HuH-7.5 (cell line): ENCODE data around the gene ADAP1.

ENCODE experiments used
- DNase-seq: peaks from one replicate; pipeline ENCODE4 v3.0.0; 2011; ENCODE audit warnings: low spot score

ADAP1 gene

DNA sequence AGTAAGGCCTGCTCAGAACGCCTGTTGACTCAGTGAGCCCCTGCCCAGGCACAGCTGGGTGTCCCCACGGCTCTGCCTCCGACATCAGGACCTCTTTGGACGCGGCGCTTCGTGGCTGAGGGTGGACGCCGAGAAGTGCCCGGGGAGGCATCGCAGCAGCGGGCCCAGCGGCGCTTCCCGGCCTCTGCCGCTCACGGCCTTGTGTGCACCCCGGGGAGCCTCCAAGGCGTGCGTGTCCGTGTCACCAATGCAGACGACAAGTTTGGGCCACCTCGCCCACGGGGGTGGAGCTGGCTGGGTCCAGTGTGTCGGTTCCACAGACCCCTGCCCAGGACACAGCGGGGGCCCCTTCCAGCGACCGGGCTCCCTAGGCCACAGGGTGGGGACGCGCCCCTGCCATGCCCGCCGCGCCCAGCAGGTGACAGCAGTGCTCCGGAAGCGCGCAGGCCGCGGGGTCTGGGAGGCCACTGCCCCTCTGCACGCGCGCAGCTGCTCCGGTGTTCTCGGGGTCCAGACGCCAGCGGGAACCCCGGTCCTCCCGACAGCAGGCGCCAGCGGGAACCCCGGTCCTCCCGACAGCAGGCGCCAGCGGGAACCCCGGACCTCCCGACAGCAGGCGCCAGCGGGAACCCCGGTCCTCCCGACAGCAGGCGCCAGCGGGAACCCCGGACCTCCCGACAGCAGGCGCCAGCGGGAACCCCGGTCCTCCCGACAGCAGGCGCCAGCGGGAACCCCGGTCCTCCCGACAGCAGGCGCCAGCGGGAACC lies 45.7 kb downstream of the ADAP1 start:
- DNase-seq, result peak; percentile 98

DNA sequence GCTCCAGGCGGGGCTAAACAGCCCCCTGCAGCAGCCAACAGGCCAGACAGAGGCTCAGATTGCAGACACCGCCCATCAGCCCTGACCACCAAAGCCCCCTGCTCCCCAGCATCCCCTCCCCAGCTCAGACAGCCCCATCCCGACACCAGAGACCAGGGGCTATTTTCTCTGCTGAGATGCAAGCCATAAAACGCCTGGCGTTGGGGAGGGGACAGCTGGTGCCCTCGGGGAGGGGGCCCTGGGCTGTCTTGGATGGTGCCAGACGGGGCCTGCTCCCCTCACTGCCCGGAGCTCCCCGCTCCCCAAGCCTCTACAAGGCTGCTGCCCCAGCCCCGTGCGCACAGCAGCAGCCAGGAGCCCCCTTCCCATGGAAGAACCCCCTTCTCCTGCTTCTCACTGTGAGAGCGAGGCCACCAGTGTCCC lies 46.3 kb downstream of the ADAP1 start:
- DNase-seq, result no peak

GRCh38 chr7:907158-907980 lies 47.1 kb downstream of the ADAP1 start:
- DNase-seq, result no peak

GRCh38 chr7:906776-907157 lies 47.7 kb downstream of the ADAP1 start:
- no peak for DNase-seq

DNA sequence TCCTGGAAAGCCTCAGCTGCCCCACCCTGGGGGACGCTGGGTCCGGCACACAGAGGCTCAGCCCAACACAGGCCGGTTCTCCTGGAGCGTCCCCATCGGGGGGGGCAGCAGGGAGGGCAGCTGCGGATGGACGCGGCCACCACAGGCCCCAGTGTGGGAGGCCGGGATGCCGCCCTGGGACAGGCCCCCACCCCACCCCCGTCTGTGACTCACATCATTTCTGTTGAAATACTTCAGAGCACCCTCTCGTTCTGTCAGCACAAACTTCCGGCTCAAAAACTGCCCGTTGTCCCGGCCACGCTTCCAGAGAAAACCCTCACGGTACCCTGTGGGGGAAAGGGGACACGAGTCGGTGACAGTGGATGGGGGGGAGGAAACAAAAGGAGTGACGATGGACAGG lies 49.6 kb downstream of the ADAP1 start:
- no peak for DNase-seq

GRCh38 chr7:903921-904755 lies 50.3 kb downstream of the ADAP1 start:
- no peak for DNase-seq

DNA sequence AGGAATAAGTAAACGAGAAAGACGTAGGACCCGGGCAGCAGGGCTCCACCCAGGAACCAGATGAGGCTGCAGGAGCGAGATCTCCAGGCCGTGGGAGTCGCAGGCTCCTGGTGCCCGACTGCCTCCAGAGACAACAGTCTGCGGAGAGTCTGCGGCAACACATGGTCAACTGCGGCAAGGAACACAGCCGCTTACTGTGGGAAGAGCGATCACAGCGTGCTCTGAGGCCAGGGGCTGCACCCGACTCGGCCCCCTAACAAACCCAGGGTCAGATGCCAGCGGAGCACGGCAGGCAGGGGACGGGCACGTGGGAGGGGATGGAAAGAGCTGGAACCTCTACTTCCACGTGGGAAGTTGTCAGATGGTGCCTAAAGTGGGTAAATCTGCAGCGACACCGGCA lies 51.5 kb downstream of the ADAP1 start:
- DNase-seq, result no peak

- DNase-seq, result peak; percentile 94
Measured at GRCh38 chr7:901388-902154, 52.9 kb downstream of the ADAP1 start.

- DNase-seq, result no peak
Measured at GRCh38 chr7:901041-901387, 53.5 kb downstream of the ADAP1 start.

- no peak for DNase-seq
Measured at GRCh38 chr7:900331-901040, 54.0 kb downstream of the ADAP1 start.

- DNase-seq, result no peak
Measured at GRCh38 chr7:899806-900205, 54.7 kb downstream of the ADAP1 start.

- no peak for DNase-seq
Measured at GRCh38 chr7:898855-899681, 55.4 kb downstream of the ADAP1 start.

- no peak for DNase-seq
Measured at GRCh38 chr7:898460-898854, 56.0 kb downstream of the ADAP1 start.

DNA sequence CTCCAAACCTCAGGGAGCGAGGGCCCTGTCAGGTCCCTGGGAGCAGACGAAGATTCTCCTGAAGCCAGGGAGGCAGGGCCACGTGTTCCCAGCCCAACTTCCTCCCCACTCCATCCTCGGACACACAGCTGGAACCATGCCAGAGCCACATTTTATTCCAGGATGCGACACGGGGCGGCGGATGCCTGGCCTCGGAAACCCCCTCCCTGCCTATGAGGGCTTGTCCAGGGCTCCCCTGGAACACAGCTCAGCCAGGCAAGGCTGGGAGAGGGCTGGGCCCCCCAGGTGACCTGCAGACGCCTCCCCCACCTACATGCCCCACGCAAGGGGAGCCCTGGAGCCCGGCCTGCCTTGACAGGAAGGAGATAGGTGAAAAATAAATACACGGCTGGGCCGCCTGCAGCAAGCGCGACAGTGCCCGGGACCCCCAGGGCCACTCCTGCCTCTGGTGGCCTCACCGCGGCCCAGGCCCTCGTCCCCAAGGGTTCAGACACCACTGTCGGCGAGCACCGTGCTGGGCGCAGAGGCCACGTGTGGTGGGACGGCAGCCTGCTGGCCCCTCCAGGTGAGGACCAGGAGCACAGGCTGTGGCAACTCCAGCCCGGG lies 56.6 kb downstream of the ADAP1 start:
- no peak for DNase-seq

DNA sequence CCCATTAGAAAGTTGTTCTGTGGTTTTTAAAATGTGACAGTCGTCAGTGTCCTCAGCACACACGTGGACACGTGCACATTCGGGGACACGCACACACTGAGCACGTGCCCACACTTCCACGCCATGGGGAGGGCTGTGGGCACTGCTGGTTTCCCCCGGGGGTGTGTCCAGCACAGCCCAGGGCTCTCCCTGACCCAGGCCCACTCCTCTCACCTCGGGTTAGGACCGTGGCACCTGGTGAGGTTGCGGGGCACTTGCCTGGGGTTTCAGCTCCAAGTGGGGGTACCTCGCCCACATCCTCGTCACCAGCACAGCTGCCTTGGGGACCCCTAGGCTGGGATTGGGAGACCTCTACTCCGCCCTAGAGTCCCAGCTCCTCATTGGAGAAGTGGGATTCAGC lies 57.4 kb downstream of the ADAP1 start:
- no peak for DNase-seq

DNA sequence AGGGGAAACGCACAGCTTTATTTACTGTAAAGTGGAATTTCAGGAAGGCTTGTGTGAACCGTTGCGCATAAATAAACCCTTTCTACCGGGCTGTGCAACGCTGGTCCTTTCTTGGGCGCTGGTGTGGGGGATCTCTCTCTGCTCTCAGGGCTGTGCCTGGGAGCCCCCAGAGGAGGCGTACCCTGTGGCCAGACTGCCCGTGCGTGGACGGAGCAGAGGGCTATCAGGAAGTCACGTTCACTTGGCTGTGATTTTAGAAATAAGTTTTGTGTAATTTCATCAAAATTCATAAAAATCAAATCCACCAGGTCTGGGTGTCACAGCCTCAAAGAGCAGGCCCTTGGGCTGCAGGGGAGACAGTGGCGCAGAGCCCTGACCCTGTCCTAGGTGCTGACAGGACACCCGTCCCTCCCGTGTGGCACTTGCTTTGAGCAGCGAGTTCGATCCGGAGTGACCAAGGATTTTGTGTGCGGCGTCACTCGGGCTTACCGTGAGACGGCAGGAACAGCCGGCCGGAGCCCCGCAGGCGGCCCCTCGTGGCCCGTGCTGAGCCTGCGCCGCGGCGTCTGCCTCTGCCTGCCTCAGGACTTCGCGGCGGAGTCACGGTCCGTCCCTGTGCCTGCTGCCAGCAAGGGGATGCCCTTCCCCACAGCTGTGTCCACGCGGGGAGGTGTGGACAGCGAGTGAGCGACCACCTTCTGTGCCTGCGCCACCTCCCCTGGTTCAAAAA lies 58.0 kb downstream of the ADAP1 start:
- no peak for DNase-seq

- DNase-seq, result no peak
Measured at GRCh38 chr7:895451-896052, 58.9 kb downstream of the ADAP1 start.

DNA sequence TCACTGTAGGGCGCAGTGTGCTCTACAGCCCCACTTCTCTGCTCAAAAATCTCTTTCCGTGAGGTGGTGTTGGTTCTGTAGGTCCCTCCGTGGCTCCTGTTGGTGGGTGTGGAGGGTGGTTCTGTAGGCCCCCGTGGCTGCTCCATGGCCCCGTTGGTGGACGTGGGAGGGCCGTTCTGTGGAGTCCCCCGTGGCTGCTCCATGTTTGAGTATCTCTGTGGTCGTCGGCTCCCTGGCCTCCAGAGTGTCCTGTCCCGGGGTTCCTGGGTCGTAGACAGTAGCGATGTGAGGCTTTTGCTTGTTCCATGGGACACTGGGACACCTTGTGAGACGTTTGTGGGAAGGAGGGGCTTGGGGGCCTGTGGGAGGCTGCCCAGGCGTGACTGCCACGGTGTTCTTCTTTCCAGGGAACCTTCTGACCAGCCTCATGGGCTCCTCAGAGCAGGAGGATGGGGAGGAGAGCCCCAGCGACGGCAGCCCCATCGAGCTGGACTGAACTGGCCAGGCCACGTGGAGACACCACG lies 59.5 kb downstream of the ADAP1 start:
- no peak for DNase-seq
